EL (cell line): ENCODE results near the gene CCDC59.

Experiments
- DNase-seq: peaks from one replicate; pipeline ENCODE4 v3.0.0-alpha.2; 2016

Gene CCDC59

GRCh38 chr12:82314406-82314892 lies 43.7 kb downstream of the CCDC59 start:
- no peak for DNase-seq
